Measurements from ENCODE around the gene KBTBD13.

Gene KBTBD13

GRCh38 chr15:65102912-65103311, 26.4 kb downstream of the KBTBD13 start:
- no peak for TF ChIP-seq CTCF (IDR thresholded peaks at IDR 0.05; ENCODE audit: low read depth, low read length)
- H3K4me3 ChIP-seq (ENCODE audit: low read depth, low read length): no peak overlapping the region

GRCh38 chr15:65105038-65105437, 28.5 kb downstream of the KBTBD13 start:
- H3K4me3 ChIP-seq (ENCODE audit: low read depth, low read length): no peak overlapping the region
- TF ChIP-seq CTCF (IDR thresholded peaks at IDR 0.05; ENCODE audit: low read depth, low read length): no peak

GRCh38 chr15:65106011-65106590, 29.6 kb downstream of the KBTBD13 start:
- no peak for TF ChIP-seq CTCF (IDR thresholded peaks at IDR 0.05; ENCODE audit: low read depth, low read length)
- no peak overlapping the region for H3K4me3 ChIP-seq (ENCODE audit: low read depth, low read length)

- no peak overlapping the region for H3K4me3 ChIP-seq (ENCODE audit: low read depth, low read length)
- no peak for TF ChIP-seq CTCF (IDR thresholded peaks at IDR 0.05; ENCODE audit: low read depth, low read length)
Observed at GRCh38 chr15:65110676-65111292, 34.2 kb downstream of the KBTBD13 start.

- TF ChIP-seq CTCF (IDR thresholded peaks at IDR 0.05; ENCODE audit: low read depth, low read length): no peak
- no peak within 1 kb of the TSS for H3K4me3 ChIP-seq (ENCODE audit: low read depth, low read length)
Observed at GRCh38 chr15:65115086-65115485, 38.5 kb downstream of the KBTBD13 start, which contains the start of gene UBAP1L. Gene UBAP1L, minus strand, starts transcription at chr15:65115200. Its CDS starts 8,985 bp downstream, at chr15:65106215.

- no peak overlapping the region for H3K4me3 ChIP-seq (ENCODE audit: low read depth, low read length)
- no peak for TF ChIP-seq CTCF (IDR thresholded peaks at IDR 0.05; ENCODE audit: low read depth, low read length)
Observed at GRCh38 chr15:65115542-65115941, 39.0 kb downstream of the KBTBD13 start.
